Endodermal cell (in vitro differentiated cells): ENCODE measurements around the gene LRP5. TPM values are rescaled to one million over a fixed set of nuclear protein-coding genes. Genes with fewer than 3 reads are reported as not detected.

Experiments used
- DNase-seq: peaks from one replicate; pipeline ENCODE4 v3.0.0-alpha.2; 2017
- H3K27ac ChIP-seq: 2 replicates; pipeline ENCODE4 v1.5.1; 2013; ENCODE audit warnings: mild to moderate bottlenecking, low read depth, low read length, moderate library complexity
- H3K27me3 ChIP-seq: 2 replicates; pipeline ENCODE4 v1.6.1; 2013; ENCODE audit warnings: mild to moderate bottlenecking, low read length, moderate library complexity; ENCODE audit not compliant: insufficient read depth, control insufficient read depth, poor library complexity, severe bottlenecking
- H3K36me3 ChIP-seq: 2 replicates; pipeline ENCODE4 v1.7.0; 2013; ENCODE audit warnings: mild to moderate bottlenecking, low read length, moderate library complexity; ENCODE audit not compliant: control insufficient read depth, insufficient read depth
- H3K4me1 ChIP-seq: one replicate; pipeline ENCODE4 v1.7.0; 2013; ENCODE audit warnings: low read length; ENCODE audit not compliant: control insufficient read depth, insufficient read depth
- H3K4me3 ChIP-seq: 2 replicates; pipeline ENCODE4 v1.5.1; 2013; ENCODE audit warnings: mild to moderate bottlenecking, low read length, moderate library complexity
- H3K9ac ChIP-seq: 2 replicates; pipeline ENCODE4 v1.6.1; 2013; ENCODE audit warnings: mild to moderate bottlenecking, low read length, moderate library complexity; ENCODE audit not compliant: poor library complexity, severe bottlenecking; ENCODE audit errors: extremely low read depth
- H3K9me3 ChIP-seq: 2 replicates; pipeline ENCODE4 v1.6.1; 2013; ENCODE audit warnings: mild to moderate bottlenecking, low read length, moderate library complexity; ENCODE audit not compliant: control insufficient read depth
- H3K27ac Mint-ChIP-seq: 2 replicates; pipeline ENCODE4 v1.8.0; 2020; ENCODE audit warnings: mixed read lengths
- H3K27me3 Mint-ChIP-seq: 2 replicates; pipeline ENCODE4 v1.8.0; 2021; ENCODE audit warnings: mild to moderate bottlenecking, mixed read lengths; ENCODE audit not compliant: insufficient read depth
- H3K36me3 Mint-ChIP-seq: 2 replicates; pipeline ENCODE4 v1.8.0; 2020; ENCODE audit warnings: low read depth, mixed read lengths
- H3K4me1 Mint-ChIP-seq: 2 replicates; pipeline ENCODE4 v1.8.0; 2020; ENCODE audit warnings: mixed read lengths
- H3K4me3 Mint-ChIP-seq: 2 replicates; pipeline ENCODE4 v1.8.0; 2020; ENCODE audit warnings: mild to moderate bottlenecking, moderate library complexity, mixed read lengths
- H3K9me3 Mint-ChIP-seq: 2 replicates; pipeline ENCODE4 v1.8.0; 2020; ENCODE audit warnings: mild to moderate bottlenecking, mixed read lengths
- WGBS, 2 experiments: methylation state at CpG; one replicate each; pipeline versions ENCODE4 v1.1.5 to v1.1.7; 2013; ENCODE audit warnings: missing lambda C conversion rate in 2 of 2, mixed read lengths in 1 of 2; ENCODE audit not compliant: insufficient coverage in 1 of 2, insufficient read length in 1 of 2; 5-methylcytosine and 5-hydroxymethylcytosine counted together
- total RNA-seq, 2 donors: library from RNA; stranded (reverse); fragmentation: NEBNext Ultra II Directional in 1 of 2; extraction: Animal tissue kit (Norgen Biotek cat#: 25700) in 1 of 2; gene quantifications; 2 replicates in 1 of 2; 3 replicates in 1 of 2; pipeline ENCODE4 v1.2.1, GENCODE V29; 2021
- TF ChIP-seq, protein P1 (sequence below): fragments of 200-600 bp; sonication (generic); conservative IDR thresholded peaks from 2 replicates; pipeline ENCODE4 v1.5.0; 2021; ENCODE audit warnings: antibody characterized with exemption, mild to moderate bottlenecking

LRP5 gene
- total RNA-seq, 2 donors from 2014 or later, result 58.2 to 64.1 TPM

DNA sequence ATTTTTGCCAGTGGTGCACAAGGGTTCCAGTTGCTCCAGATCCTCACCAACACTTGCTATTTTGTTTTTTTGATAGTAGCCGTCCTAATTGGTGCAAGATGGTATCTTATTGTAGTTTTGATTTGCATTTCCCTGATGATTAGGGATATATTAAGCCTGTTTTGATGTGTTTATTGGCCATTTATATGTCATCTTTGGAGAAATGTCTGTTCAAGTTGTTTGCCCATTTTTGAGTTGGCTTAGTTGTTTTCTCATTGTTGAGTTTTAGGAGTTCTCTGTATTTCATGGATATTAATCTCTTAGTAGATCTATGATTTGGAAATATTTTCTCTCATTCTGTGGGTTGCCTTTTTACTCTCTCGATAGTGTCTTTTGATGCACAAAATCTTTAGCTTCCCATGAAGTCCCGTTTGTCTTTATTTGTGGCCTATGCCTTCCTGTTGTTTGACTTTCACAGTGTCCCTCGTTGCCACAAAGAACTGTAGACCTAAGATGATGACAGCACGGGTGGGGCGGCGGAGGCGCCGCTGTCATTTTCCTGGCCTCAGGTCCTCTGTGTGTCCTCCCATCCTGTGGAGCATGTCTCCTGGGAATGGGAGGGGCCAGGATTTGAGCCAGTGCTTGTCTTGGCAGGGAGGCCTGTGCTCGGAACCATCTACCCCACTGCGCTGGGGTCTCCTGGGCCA, 33.5 kb downstream of the LRP5 start:
- H3K27ac Mint-ChIP-seq, result no peak overlapping the region
- no peaks in the 10 kb centered on the region for H3K27me3 Mint-ChIP-seq
- H3K4me1 Mint-ChIP-seq, result peaks cover 10% of the 10 kb centered on the region
- peaks cover 5% of the 10 kb centered on the region for H3K9me3 Mint-ChIP-seq
- Histone ChIP-seq H3K4me3 (no peak overlapping the region), H3K27ac (no peak overlapping the region), H3K27me3 (no peaks in the 10 kb centered on the region), H3K36me3 (peaks cover 6% of the 10 kb centered on the region), H3K9ac (no peak overlapping the region), H3K4me1 (no peaks in the 10 kb centered on the region), H3K9me3 (peaks cover 7% of the 10 kb centered on the region)
- H3K36me3 Mint-ChIP-seq, result peaks cover 32% of the 10 kb centered on the region
- no peak for DNase-seq
- H3K4me3 Mint-ChIP-seq, result no peak overlapping the region
- 95 to 96% methylated on average over 4 to 11 of the region's 11 CpGs for WGBS, 2 experiments
- TF ChIP-seq, protein P1, sequence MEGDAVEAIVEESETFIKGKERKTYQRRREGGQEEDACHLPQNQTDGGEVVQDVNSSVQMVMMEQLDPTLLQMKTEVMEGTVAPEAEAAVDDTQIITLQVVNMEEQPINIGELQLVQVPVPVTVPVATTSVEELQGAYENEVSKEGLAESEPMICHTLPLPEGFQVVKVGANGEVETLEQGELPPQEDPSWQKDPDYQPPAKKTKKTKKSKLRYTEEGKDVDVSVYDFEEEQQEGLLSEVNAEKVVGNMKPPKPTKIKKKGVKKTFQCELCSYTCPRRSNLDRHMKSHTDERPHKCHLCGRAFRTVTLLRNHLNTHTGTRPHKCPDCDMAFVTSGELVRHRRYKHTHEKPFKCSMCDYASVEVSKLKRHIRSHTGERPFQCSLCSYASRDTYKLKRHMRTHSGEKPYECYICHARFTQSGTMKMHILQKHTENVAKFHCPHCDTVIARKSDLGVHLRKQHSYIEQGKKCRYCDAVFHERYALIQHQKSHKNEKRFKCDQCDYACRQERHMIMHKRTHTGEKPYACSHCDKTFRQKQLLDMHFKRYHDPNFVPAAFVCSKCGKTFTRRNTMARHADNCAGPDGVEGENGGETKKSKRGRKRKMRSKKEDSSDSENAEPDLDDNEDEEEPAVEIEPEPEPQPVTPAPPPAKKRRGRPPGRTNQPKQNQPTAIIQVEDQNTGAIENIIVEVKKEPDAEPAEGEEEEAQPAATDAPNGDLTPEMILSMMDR, result no peak

DNA sequence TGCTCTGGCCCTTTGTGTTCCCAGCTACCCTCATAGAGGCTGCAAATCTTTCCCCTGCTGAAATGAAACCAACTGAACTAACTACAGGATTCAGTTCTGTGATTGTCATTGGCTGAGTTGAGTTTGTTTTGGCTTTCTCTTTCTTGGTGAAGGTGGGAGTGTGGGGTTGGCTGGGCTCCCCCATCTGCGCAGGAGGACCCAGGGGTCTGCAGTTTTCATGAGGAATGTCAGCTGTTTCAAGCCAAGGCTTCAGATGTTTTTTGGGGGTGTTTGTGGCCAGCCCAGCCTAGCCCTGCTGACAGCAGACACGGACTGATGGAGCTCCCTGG, 34.0 kb downstream of the LRP5 start:
- no peak overlapping the region for H3K9ac ChIP-seq
- H3K27ac ChIP-seq, result no peak overlapping the region
- TF ChIP-seq, protein P1, result no peak
- no peak overlapping the region for H3K4me3 ChIP-seq
- H3K27ac Mint-ChIP-seq, result no peak overlapping the region
- H3K4me3 Mint-ChIP-seq, result no peak overlapping the region
- H3K9me3 ChIP-seq, result peaks cover 7% of the 10 kb centered on the region
- peaks cover 6% of the 10 kb centered on the region for H3K36me3 ChIP-seq
- no peaks in the 10 kb centered on the region for H3K27me3 ChIP-seq
- 94% methylated on average over 2 of the region's 2 CpGs; no CpG with 5 or more reads in 1 of the 2 experiments for WGBS, 2 experiments
- no peaks in the 10 kb centered on the region for H3K27me3 Mint-ChIP-seq
- peaks cover 35% of the 10 kb centered on the region for H3K36me3 Mint-ChIP-seq
- H3K4me1 ChIP-seq, result no peaks in the 10 kb centered on the region
- peaks cover 5% of the 10 kb centered on the region for H3K9me3 Mint-ChIP-seq
- peaks cover 5% of the 10 kb centered on the region for H3K4me1 Mint-ChIP-seq
- DNase-seq, result no peak

DNA sequence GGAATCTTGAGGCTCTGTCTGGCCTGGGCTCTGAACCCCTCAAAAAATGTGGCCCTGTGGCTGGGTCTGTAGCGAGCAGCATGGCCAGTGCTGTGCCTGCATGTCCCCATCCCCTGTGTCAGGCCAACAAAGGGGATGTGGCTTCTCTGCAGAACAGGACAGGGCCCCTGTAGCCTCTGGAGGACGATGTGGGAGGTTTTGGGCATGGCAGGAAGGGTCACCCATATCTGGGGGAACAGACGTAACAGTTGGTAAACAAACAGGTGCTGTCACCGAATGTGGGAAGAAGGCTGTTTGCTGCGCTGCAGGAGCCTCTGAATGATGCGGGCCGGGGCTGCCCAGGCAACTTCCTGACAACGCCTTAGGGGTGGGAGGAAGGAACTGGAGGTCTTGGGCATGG, 35.0 kb downstream of the LRP5 start:
- H3K4me1 Mint-ChIP-seq, result no peaks in the 10 kb centered on the region
- no peak overlapping the region for H3K9ac ChIP-seq
- no peaks in the 10 kb centered on the region for H3K27me3 ChIP-seq
- peaks cover 44% of the 10 kb centered on the region for H3K36me3 Mint-ChIP-seq
- peaks cover 6% of the 10 kb centered on the region for H3K9me3 Mint-ChIP-seq
- TF ChIP-seq, protein P1, result no peak
- H3K9me3 ChIP-seq, result peaks cover 7% of the 10 kb centered on the region
- peaks cover 6% of the 10 kb centered on the region for H3K36me3 ChIP-seq
- no peaks in the 10 kb centered on the region for H3K27me3 Mint-ChIP-seq
- no peak overlapping the region for H3K27ac ChIP-seq
- H3K4me3 ChIP-seq, result no peak overlapping the region
- no peak overlapping the region for H3K27ac Mint-ChIP-seq
- H3K4me1 ChIP-seq, result no peaks in the 10 kb centered on the region
- 90 to 97% methylated on average over 5 to 8 of the region's 8 CpGs for WGBS, 2 experiments
- H3K4me3 Mint-ChIP-seq, result no peak overlapping the region
- DNase-seq, result no peak
